Neural progenitor cell (in vitro differentiated cells): Measurements from ENCODE around the gene PLEKHO2. TPM values are rescaled to one million over a fixed set of nuclear protein-coding genes. Genes with fewer than 3 reads are reported as not detected.
A peak's percentile ranks its signal among the peaks of the same experiment; 100 is the strongest.

Source experiments
- DNase-seq: peaks from one replicate; pipeline ENCODE4 v3.0.0-alpha.2; 2016; ENCODE audit warnings: low spot score
- H2AFZ ChIP-seq: fragments of 200-600 bp; sonication (generic); replicated peaks from 2 replicates; pipeline ENCODE4 v1.6.1; 2016; ENCODE audit warnings: antibody characterized with exemption
- H3F3A ChIP-seq: fragments of 200-600 bp; sonication (generic); 2 replicates; pipeline ENCODE4 v1.6.1; 2016; ENCODE audit warnings: antibody characterized with exemption, low read depth
- H3K27ac ChIP-seq: fragments of 200-600 bp; sonication (generic); 2 replicates; pipeline ENCODE4 v1.5.1; 2016; ENCODE audit warnings: mild to moderate bottlenecking
- H3K27me3 ChIP-seq: fragments of 200-600 bp; sonication (generic); 2 replicates; pipeline ENCODE4 v1.6.1; 2016; ENCODE audit warnings: mild to moderate bottlenecking, moderate library complexity
- H3K36me3 ChIP-seq: fragments of 200-600 bp; sonication (generic); 2 replicates; pipeline ENCODE4 v1.5.1; 2016
- H3K4me1 ChIP-seq: fragments of 200-600 bp; sonication (generic); 2 replicates; pipeline ENCODE4 v1.6.1; 2016; ENCODE audit warnings: mixed run types
- H3K4me2 ChIP-seq: fragments of 200-600 bp; sonication (generic); 2 replicates; pipeline ENCODE4 v1.6.1; 2016
- H3K4me3 ChIP-seq: fragments of 200-600 bp; sonication (generic); 2 replicates; pipeline ENCODE4 v1.5.1; 2016
- H3K79me2 ChIP-seq: fragments of 200-600 bp; sonication (generic); 2 replicates; pipeline ENCODE4 v1.6.1; 2016; ENCODE audit warnings: low read depth
- H3K9ac ChIP-seq: fragments of 200-600 bp; sonication (generic); 2 replicates; pipeline ENCODE4 v1.6.1; 2016
- H3K9me3 ChIP-seq: fragments of 200-600 bp; sonication (generic); 2 replicates; pipeline ENCODE4 v1.5.1; 2016; ENCODE audit warnings: low read depth
- H4K20me1 ChIP-seq: fragments of 200-600 bp; sonication (generic); 2 replicates; pipeline ENCODE4 v1.6.1; 2016; ENCODE audit warnings: low read depth
- H3K27ac Mint-ChIP-seq: 3 replicates; pipeline ENCODE4 v1.8.0; 2021; ENCODE audit warnings: mixed read lengths
- H3K27me3 Mint-ChIP-seq: 2 replicates; pipeline ENCODE4 v1.8.0; 2022; ENCODE audit warnings: low read depth, mild to moderate bottlenecking, inconsistent platforms, moderate library complexity, mixed read lengths; ENCODE audit not compliant: insufficient read depth
- H3K36me3 Mint-ChIP-seq: 3 replicates; pipeline ENCODE4 v1.8.0; 2021; ENCODE audit warnings: mixed read lengths
- H3K4me1 Mint-ChIP-seq: 3 replicates; pipeline ENCODE4 v1.8.0; 2021; ENCODE audit warnings: mixed read lengths
- H3K4me3 Mint-ChIP-seq: 3 replicates; pipeline ENCODE4 v1.8.0; 2021; ENCODE audit warnings: mild to moderate bottlenecking, moderate library complexity, mixed read lengths
- H3K9me3 Mint-ChIP-seq: 3 replicates; pipeline ENCODE4 v1.8.0; 2020; ENCODE audit warnings: mixed read lengths
- EZH2 ChIP-seq: fragments of 200-600 bp; sonication (generic); IDR thresholded peaks from 2 replicates; pipeline ENCODE4 v1.6.1; 2017; ENCODE audit warnings: antibody characterized with exemption, mild to moderate bottlenecking, moderate library complexity
- EZH2phosphoT487 ChIP-seq: fragments of 200-600 bp; sonication (generic); IDR thresholded peaks from 2 replicates; pipeline ENCODE4 v1.6.1; 2017; ENCODE audit warnings: antibody characterized with exemption
- total RNA-seq: library from RNA; depleted of rRNA; stranded (reverse); fragments of >200 nt; gene quantifications from 2 replicates; pipeline ENCODE4 v1.2.3, GENCODE V29; 2015; ENCODE audit warnings: low replicate concordance
- TF ChIP-seq, protein P1 (sequence below): fragments of 200-600 bp; sonication (generic); IDR thresholded peaks from 2 replicates; pipeline ENCODE4 v1.5.1; 2017; ENCODE audit warnings: antibody characterized with exemption, mild to moderate bottlenecking

PLEKHO2 gene
- total RNA-seq, 1 donor from 2014 or later, result 7.7 TPM

GRCh38 chr15:64800476-64800875, 41.2 kb upstream of the PLEKHO2 start:
- H3K27ac Mint-ChIP-seq, result peak overlapping the region; percentile 58
- H3K27me3 Mint-ChIP-seq, result peaks cover 2% of the 10 kb centered on the region
- H3K9me3 Mint-ChIP-seq, result peaks cover 2% of the 10 kb centered on the region
- no peak overlapping the region for H3K27ac ChIP-seq
- H3K4me1 ChIP-seq, result no peaks in the 10 kb centered on the region
- no peaks in the 10 kb centered on the region for H3K79me2 ChIP-seq
- H3K36me3 Mint-ChIP-seq, result no peaks in the 10 kb centered on the region
- peaks cover 5% of the 10 kb centered on the region for H3F3A ChIP-seq
- H3K9ac ChIP-seq, result no peak overlapping the region
- H3K4me3 Mint-ChIP-seq, result no peak overlapping the region
- H4K20me1 ChIP-seq, result no peaks in the 10 kb centered on the region
- DNase-seq, result no peak
- H3K4me1 Mint-ChIP-seq, result peaks cover 2% of the 10 kb centered on the region
- no peak overlapping the region for H3K4me3 ChIP-seq
- no peaks in the 10 kb centered on the region for H3K27me3 ChIP-seq
- H3K36me3 ChIP-seq, result no peaks in the 10 kb centered on the region
- no peaks in the 10 kb centered on the region for H3K9me3 ChIP-seq
- H3K4me2 ChIP-seq, result no peak overlapping the region
- no peak overlapping the region for H2AFZ ChIP-seq
- TF ChIP-seq EZH2, result no peak
- TF ChIP-seq, protein P1, sequence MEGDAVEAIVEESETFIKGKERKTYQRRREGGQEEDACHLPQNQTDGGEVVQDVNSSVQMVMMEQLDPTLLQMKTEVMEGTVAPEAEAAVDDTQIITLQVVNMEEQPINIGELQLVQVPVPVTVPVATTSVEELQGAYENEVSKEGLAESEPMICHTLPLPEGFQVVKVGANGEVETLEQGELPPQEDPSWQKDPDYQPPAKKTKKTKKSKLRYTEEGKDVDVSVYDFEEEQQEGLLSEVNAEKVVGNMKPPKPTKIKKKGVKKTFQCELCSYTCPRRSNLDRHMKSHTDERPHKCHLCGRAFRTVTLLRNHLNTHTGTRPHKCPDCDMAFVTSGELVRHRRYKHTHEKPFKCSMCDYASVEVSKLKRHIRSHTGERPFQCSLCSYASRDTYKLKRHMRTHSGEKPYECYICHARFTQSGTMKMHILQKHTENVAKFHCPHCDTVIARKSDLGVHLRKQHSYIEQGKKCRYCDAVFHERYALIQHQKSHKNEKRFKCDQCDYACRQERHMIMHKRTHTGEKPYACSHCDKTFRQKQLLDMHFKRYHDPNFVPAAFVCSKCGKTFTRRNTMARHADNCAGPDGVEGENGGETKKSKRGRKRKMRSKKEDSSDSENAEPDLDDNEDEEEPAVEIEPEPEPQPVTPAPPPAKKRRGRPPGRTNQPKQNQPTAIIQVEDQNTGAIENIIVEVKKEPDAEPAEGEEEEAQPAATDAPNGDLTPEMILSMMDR, result no peak
- TF ChIP-seq EZH2phosphoT487, result no peak

GRCh38 chr15:64803526-64803925, 38.2 kb upstream of the PLEKHO2 start:
- H4K20me1 ChIP-seq, result no peaks in the 10 kb centered on the region
- H3F3A ChIP-seq, result peaks cover 34% of the 10 kb centered on the region
- H3K27ac Mint-ChIP-seq, result no peak overlapping the region
- H3K36me3 ChIP-seq, result no peaks in the 10 kb centered on the region
- no peak overlapping the region for H3K4me3 ChIP-seq
- TF ChIP-seq EZH2 (no peak), EZH2phosphoT487 (no peak)
- TF ChIP-seq, protein P1, result no peak
- H3K9ac ChIP-seq, result no peak overlapping the region
- H3K4me1 ChIP-seq, result peaks cover 24% of the 10 kb centered on the region
- H3K4me1 Mint-ChIP-seq, result peaks cover 27% of the 10 kb centered on the region
- no peak overlapping the region for H3K4me3 Mint-ChIP-seq
- H3K4me2 ChIP-seq, result no peak overlapping the region
- H3K9me3 Mint-ChIP-seq, result peaks cover 2% of the 10 kb centered on the region
- H3K9me3 ChIP-seq, result no peaks in the 10 kb centered on the region
- no peaks in the 10 kb centered on the region for H3K79me2 ChIP-seq
- no peak for DNase-seq
- H3K27me3 Mint-ChIP-seq, result peaks cover 7% of the 10 kb centered on the region
- no peaks in the 10 kb centered on the region for H3K27me3 ChIP-seq
- no peaks in the 10 kb centered on the region for H3K36me3 Mint-ChIP-seq
- no peak overlapping the region for H3K27ac ChIP-seq
- H2AFZ ChIP-seq, result no peak overlapping the region

- Histone ChIP-seq H3K27me3 (no peaks in the 10 kb centered on the region), H3K79me2 (no peaks in the 10 kb centered on the region), H3K27ac (no peak overlapping the region), H3K9ac (no peak overlapping the region), H4K20me1 (no peaks in the 10 kb centered on the region), H3F3A (peaks cover 45% of the 10 kb centered on the region), H3K4me3 (no peak overlapping the region), H2AFZ (no peak overlapping the region), H3K4me1 (peaks cover 35% of the 10 kb centered on the region), H3K36me3 (no peaks in the 10 kb centered on the region), H3K4me2 (no peak overlapping the region), H3K9me3 (no peaks in the 10 kb centered on the region)
- peaks cover 2% of the 10 kb centered on the region for H3K9me3 Mint-ChIP-seq
- H3K4me3 Mint-ChIP-seq, result no peak overlapping the region
- H3K27ac Mint-ChIP-seq, result no peak overlapping the region
- H3K36me3 Mint-ChIP-seq, result no peaks in the 10 kb centered on the region
- no peak for DNase-seq
- TF ChIP-seq EZH2, result no peak
- TF ChIP-seq EZH2phosphoT487, result no peak
- TF ChIP-seq, protein P1, result no peak
- H3K27me3 Mint-ChIP-seq, result peaks cover 8% of the 10 kb centered on the region
- H3K4me1 Mint-ChIP-seq, result peaks cover 34% of the 10 kb centered on the region
Measured at GRCh38 chr15:64804619-64805018, 37.1 kb upstream of the PLEKHO2 start.
